Natural killer cell (primary cell): ENCODE results near the gene LLGL1. TPM values are rescaled to one million over a fixed set of nuclear protein-coding genes. Genes with fewer than 3 reads are reported as not detected.

Experiments used
- ATAC-seq, 3 donors: fragments of 150-1000 bp in 2 of 3; fragments of 200-7000 bp in 1 of 3; cut with Tn5 transposase; 1 replicate in 1 of 3; 2 replicates in 2 of 3; pipeline ENCODE4 v1.10.0; 2021; ENCODE audit warnings: mild to moderate bottlenecking in 2 of 3, moderate library complexity in 2 of 3
- DNase-seq, 2 donors: peaks; one replicate each; pipeline versions ENCODE4 v3.0.0 to v3.0.0-alpha.2; 2013 to 2021; ENCODE audit warnings: mixed read lengths in 1 of 2
- H3K27ac ChIP-seq: one replicate; pipeline ENCODE4 v1.5.1; 2013; ENCODE audit warnings: mild to moderate bottlenecking, low read length
- H3K27me3 ChIP-seq: one replicate; pipeline ENCODE4 v1.6.1; 2013; ENCODE audit warnings: low read length; ENCODE audit not compliant: control insufficient read depth, insufficient read depth
- H3K36me3 ChIP-seq: one replicate; pipeline ENCODE4 v1.6.1; 2013; ENCODE audit warnings: low read length; ENCODE audit not compliant: control insufficient read depth, insufficient read depth
- H3K4me1 ChIP-seq: one replicate; pipeline ENCODE4 v1.6.1; 2013; ENCODE audit warnings: low read length; ENCODE audit not compliant: control insufficient read depth, insufficient read depth
- H3K4me3 ChIP-seq: one replicate; pipeline ENCODE4 v1.5.1; 2013; ENCODE audit warnings: low read length
- H3K9me3 ChIP-seq: one replicate; pipeline ENCODE4 v1.6.1; 2013; ENCODE audit warnings: low read length; ENCODE audit not compliant: control insufficient read depth, insufficient read depth
- H3K27ac Mint-ChIP-seq, 2 donors: one replicate each; pipeline ENCODE4 v1.8.0; 2022; ENCODE audit warnings: mild to moderate bottlenecking in 2 of 2, mixed read lengths in 2 of 2, moderate library complexity in 1 of 2
- H3K27me3 Mint-ChIP-seq, 2 donors: one replicate each; pipeline ENCODE4 v1.8.0; 2022; ENCODE audit warnings: low read depth in 2 of 2, mixed read lengths in 2 of 2
- H3K36me3 Mint-ChIP-seq: one replicate; pipeline ENCODE4 v1.8.0; 2022; ENCODE audit warnings: mixed read lengths
- H3K4me1 Mint-ChIP-seq, 2 donors: one replicate each; pipeline ENCODE4 v1.8.0; 2022; ENCODE audit warnings: mixed read lengths in 2 of 2
- H3K4me3 Mint-ChIP-seq: one replicate; pipeline ENCODE4 v1.8.0; 2022; ENCODE audit warnings: mild to moderate bottlenecking, moderate library complexity, mixed read lengths
- H3K9me3 Mint-ChIP-seq, 2 donors: one replicate each; pipeline ENCODE4 v1.8.0; 2022; ENCODE audit warnings: mixed read lengths in 2 of 2
- CTCF ChIP-seq: fragments of 200-600 bp; IDR thresholded peaks from one replicate; pipeline ENCODE4 v1.8.0; 2022; ENCODE audit warnings: antibody characterized with exemption
- WGBS: methylation state at CpG from one replicate; pipeline ENCODE4 v1.1.7; 2013; ENCODE audit warnings: missing lambda C conversion rate; ENCODE audit not compliant: insufficient coverage; 5-methylcytosine and 5-hydroxymethylcytosine counted together
- intact Hi-C: fragments of 100-400 bp; cut with micrococcal nuclease; formaldehyde crosslinking; loops from one replicate; pipeline ENCODE4 v1.14.2; 2022
- total RNA-seq, 4 donors: library from RNA; stranded (reverse); fragments of 120-200 nt in 1 of 4; gene quantifications; one replicate each; pipeline versions ENCODE4 v1.2.3 to v1.2.4, GENCODE V29; 2013 to 2022

LLGL1 gene
- total RNA-seq, 3 donors from 2014 or later (not counting 1 experiment from before 2014, with no cell fraction given), result 19.7 to 26.2 (median 25.8) TPM

- H3K27ac Mint-ChIP-seq, result peak overlapping the region; percentile 98 to 99
- Histone ChIP-seq H3K27me3 (no peaks in the 10 kb centered on the region), H3K36me3 (peaks cover 10% of the 10 kb centered on the region), H3K4me3 (peak overlapping the region; percentile 88), H3K9me3 (no peaks in the 10 kb centered on the region), H3K27ac (peak overlapping the region; percentile 98), H3K4me1 (peaks cover 58% of the 10 kb centered on the region)
- DNase-seq (peak; percentile 68 to 89), ATAC-seq (peak in 2 of 3 donors; percentile 9 to 13)
- H3K4me1 Mint-ChIP-seq, result peaks cover 41 to 59% of the 10 kb centered on the region in 2 donors
- under 1% methylated on average over 92 of the region's 92 CpGs for WGBS
- H3K9me3 Mint-ChIP-seq, result no peaks in the 10 kb centered on the region
- peak overlapping the region; percentile 96 for H3K4me3 Mint-ChIP-seq
- intact Hi-C loops, result loop anchor here (2.0 to 5.0 kb wide), 2 partner anchors 38 to 73 kb away; partner anchors contain the start of gene FLII
- H3K36me3 Mint-ChIP-seq, result no peaks in the 10 kb centered on the region
- no peak for TF ChIP-seq CTCF
- H3K27me3 Mint-ChIP-seq, result no peaks in the 10 kb centered on the region
Measured at GRCh38 chr17:18184143-18185031, 41.0 kb upstream of the LLGL1 start.

- intact Hi-C loops, result loop anchor here (2.0 kb wide), 1 partner anchor 37 kb away; no protein-coding TSS in a partner anchor
- Mint-ChIP-seq H3K27me3 (no peaks in the 10 kb centered on the region), H3K36me3 (no peaks in the 10 kb centered on the region), H3K27ac (peak overlapping the region; percentile 80 to 99), H3K4me3 (peak overlapping the region; percentile 96), H3K9me3 (no peaks in the 10 kb centered on the region), H3K4me1 (peaks cover 49 to 68% of the 10 kb centered on the region in 2 donors)
- Histone ChIP-seq H3K9me3 (no peaks in the 10 kb centered on the region), H3K27ac (no peak overlapping the region), H3K27me3 (no peaks in the 10 kb centered on the region), H3K4me1 (peaks cover 65% of the 10 kb centered on the region), H3K4me3 (peak overlapping the region; percentile 88), H3K36me3 (peaks cover 14% of the 10 kb centered on the region)
- 45% methylated on average over 3 of the region's 3 CpGs for WGBS
- no peak for TF ChIP-seq CTCF
- ATAC-seq (no peak), DNase-seq (no peak)
Measured at GRCh38 chr17:18185391-18185790, 40.0 kb upstream of the LLGL1 start.

- TF ChIP-seq CTCF, result no peak
- peak overlapping the region; percentile 80 to 99 for H3K27ac Mint-ChIP-seq
- peaks cover 54 to 74% of the 10 kb centered on the region in 2 donors for H3K4me1 Mint-ChIP-seq
- no peaks in the 10 kb centered on the region for H3K9me3 Mint-ChIP-seq
- Histone ChIP-seq H3K4me1 (peaks cover 70% of the 10 kb centered on the region), H3K9me3 (no peaks in the 10 kb centered on the region), H3K36me3 (peaks cover 14% of the 10 kb centered on the region), H3K4me3 (peak overlapping the region; percentile 88), H3K27ac (no peak overlapping the region), H3K27me3 (no peaks in the 10 kb centered on the region)
- H3K36me3 Mint-ChIP-seq, result no peaks in the 10 kb centered on the region
- intact Hi-C loops, result loop anchor here (2.0 kb wide), 1 partner anchor 37 kb away; no protein-coding TSS in a partner anchor
- H3K27me3 Mint-ChIP-seq, result no peaks in the 10 kb centered on the region
- H3K4me3 Mint-ChIP-seq, result peak overlapping the region; percentile 96
- no peak for ATAC-seq
- DNase-seq, result no peak
- WGBS, result 64% methylated on average over 8 of the region's 10 CpGs
Measured at GRCh38 chr17:18185832-18186626, 39.4 kb upstream of the LLGL1 start.
